Neural cell (in vitro differentiated cells): ENCODE measurements around the gene DPP9. TPM values are rescaled to one million over a fixed set of nuclear protein-coding genes. Genes with fewer than 3 reads are reported as not detected.

ENCODE experiments used
- H2AFZ ChIP-seq: fragments of 200-600, 300-800 bp; sonication (generic), shearing (Covaris generic); 2 replicates; pipeline ENCODE4 v1.6.0; 2014; ENCODE audit warnings: low read depth, mild to moderate bottlenecking, antibody characterized with exemption, low read length, moderate library complexity
- H3F3A ChIP-seq: fragments of 200-600 bp; shearing (Covaris generic); 2 replicates; pipeline ENCODE4 v1.6.1; 2016; ENCODE audit warnings: mild to moderate bottlenecking, moderate library complexity, mixed read lengths, antibody characterized with exemption, low read length; ENCODE audit not compliant: insufficient read depth, poor library complexity, severe bottlenecking
- H3K27ac ChIP-seq: fragments of 200-600, 300-800 bp; sonication (generic), shearing (Covaris generic); 2 replicates; pipeline ENCODE4 v1.5.1; 2014; ENCODE audit warnings: mild to moderate bottlenecking, low read length, moderate library complexity
- H3K27me3 ChIP-seq: fragments of 300-800, 200-600 bp; sonication (generic), shearing (Covaris generic); 2 replicates; pipeline ENCODE4 v1.6.0; 2014; ENCODE audit warnings: mild to moderate bottlenecking, low read depth, low read length, moderate library complexity; ENCODE audit not compliant: insufficient read depth
- H3K36me3 ChIP-seq: fragments of 300-800, 200-600 bp; sonication (generic), shearing (Covaris generic); 2 replicates; pipeline ENCODE4 v1.5.1; 2014; ENCODE audit warnings: mild to moderate bottlenecking, antibody characterized with exemption, low read length, moderate library complexity; ENCODE audit not compliant: insufficient read depth
- H3K4me2 ChIP-seq: fragments of 300-800, 200-600 bp; sonication (generic), shearing (Covaris generic); 2 replicates; pipeline ENCODE4 v1.6.0; 2014; ENCODE audit warnings: mild to moderate bottlenecking, low read length
- H3K4me3 ChIP-seq: fragments of 300-800, 200-600 bp; sonication (generic), shearing (Covaris generic); 2 replicates; pipeline ENCODE4 v1.5.1; 2014; ENCODE audit warnings: mild to moderate bottlenecking, low read length, moderate library complexity
- H3K79me2 ChIP-seq: fragments of 200-600 bp; shearing (Covaris generic); replicated peaks from 2 replicates; pipeline ENCODE4 v1.6.0; 2014; ENCODE audit warnings: mild to moderate bottlenecking, low read length, moderate library complexity; ENCODE audit not compliant: insufficient read depth
- H3K9ac ChIP-seq: fragments of 300-800, 200-600 bp; sonication (generic), shearing (Covaris generic); 2 replicates; pipeline ENCODE4 v1.6.1; 2016; ENCODE audit warnings: mild to moderate bottlenecking, low read length, mixed read lengths
- H3K9me2 ChIP-seq: fragments of 200-600 bp; shearing (Covaris generic); 2 replicates; pipeline ENCODE4 v1.6.1; 2016; ENCODE audit warnings: mild to moderate bottlenecking, low read length, mixed read lengths; ENCODE audit not compliant: insufficient read depth
- H3K9me3 ChIP-seq: fragments of 200-600, 300-800 bp; sonication (generic), shearing (Covaris generic); 2 replicates; pipeline ENCODE4 v1.6.1; 2016; ENCODE audit warnings: mild to moderate bottlenecking, mixed run types, low read length, moderate library complexity, mixed read lengths
- H4K20me1 ChIP-seq: fragments of 200-600 bp; shearing (Covaris generic); 2 replicates; pipeline ENCODE4 v1.6.1; 2016; ENCODE audit warnings: mild to moderate bottlenecking, mixed run types; ENCODE audit not compliant: insufficient read depth
- EP300 ChIP-seq: fragments of 450-650 bp; conservative IDR thresholded peaks from 2 replicates; pipeline ENCODE4 v1.6.1; 2014; ENCODE audit warnings: antibody characterized with exemption, mild to moderate bottlenecking, moderate library complexity; ENCODE audit not compliant: poor library complexity, severe bottlenecking
- EZH2 ChIP-seq: fragments of 200-600, 300-800 bp; shearing (Covaris generic), sonication (generic); IDR thresholded peaks from 2 replicates; pipeline ENCODE4 v1.6.1; 2014; ENCODE audit warnings: antibody characterized with exemption, low read length, borderline replicate concordance, mild to moderate bottlenecking; ENCODE audit not compliant: insufficient read depth, poor library complexity, severe bottlenecking
- MXI1 ChIP-seq: fragments of 450-650 bp; conservative IDR thresholded peaks from 2 replicates; pipeline ENCODE4 v1.6.1; 2014; ENCODE audit warnings: antibody characterized with exemption, mild to moderate bottlenecking; ENCODE audit not compliant: poor library complexity, severe bottlenecking
- POLR2AphosphoS5 ChIP-seq: IDR thresholded peaks from 2 replicates; pipeline ENCODE4 v1.6.1; 2012
- RAD21 ChIP-seq: fragments of 450-650 bp; conservative IDR thresholded peaks from 2 replicates; pipeline ENCODE4 v1.6.1; 2014; ENCODE audit warnings: antibody characterized with exemption, mild to moderate bottlenecking, moderate library complexity
- SMC3 ChIP-seq: fragments of 450-650 bp; conservative IDR thresholded peaks from 2 replicates; pipeline ENCODE4 v1.6.1; 2014; ENCODE audit warnings: antibody characterized with exemption, mild to moderate bottlenecking, moderate library complexity; ENCODE audit not compliant: poor library complexity
- TAF1 ChIP-seq: IDR thresholded peaks from 2 replicates; pipeline ENCODE4 v1.6.1; 2012; ENCODE audit warnings: low read depth
- polyA plus RNA-seq: library from polyadenylated mRNA; depleted of rRNA; stranded (reverse); fragments of >200 nt; gene quantifications from 2 replicates; pipeline ENCODE4 v1.2.3, GENCODE V29; 2014
- TF ChIP-seq, protein P1 (sequence below): IDR thresholded peaks from 2 replicates; pipeline ENCODE4 v1.6.1; 2012; ENCODE audit warnings: borderline replicate concordance
- TF ChIP-seq, protein P2 (sequence below): fragments of 450-650 bp; IDR thresholded peaks from 2 replicates; pipeline ENCODE4 v1.5.1; 2014; ENCODE audit warnings: antibody characterized with exemption, mild to moderate bottlenecking, moderate library complexity; ENCODE audit not compliant: poor library complexity, severe bottlenecking

Gene DPP9
- polyA plus RNA-seq, 1 donor from 2014 or later = 11.7 TPM

DNA sequence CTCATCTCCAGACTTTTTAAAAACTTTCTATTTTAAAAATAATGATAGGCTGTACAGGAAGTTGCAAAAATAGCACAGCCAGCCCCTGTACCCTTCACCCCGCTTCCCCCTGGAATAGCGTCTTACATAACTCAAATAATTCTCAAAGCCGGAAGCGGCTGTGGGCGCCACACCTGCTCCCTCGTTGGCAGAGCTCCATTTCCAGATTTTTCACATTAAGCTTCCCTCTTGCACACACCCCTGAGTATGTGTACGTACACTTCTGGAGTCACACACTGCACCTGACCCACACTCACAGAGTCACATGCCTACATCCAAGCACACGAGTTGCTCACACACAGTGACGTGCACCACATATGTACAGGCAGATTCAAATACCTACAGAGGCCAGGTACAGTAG is 24.9 kb upstream of the DPP9 start:
- Histone ChIP-seq H4K20me1 (no peaks in the 10 kb centered on the region), H3K27me3 (no peaks in the 10 kb centered on the region), H3K9me3 (no peaks in the 10 kb centered on the region), H3K27ac (peak overlapping the region; percentile 90), H3K79me2 (no peaks in the 10 kb centered on the region), H3K4me2 (no peak overlapping the region), H3F3A (no peaks in the 10 kb centered on the region), H2AFZ (no peak overlapping the region), H3K9ac (peak overlapping the region; percentile 62), H3K36me3 (no peaks in the 10 kb centered on the region), H3K9me2 (no peaks in the 10 kb centered on the region), H3K4me3 (no peak overlapping the region)
- no peak for TF ChIP-seq MXI1
- no peak for TF ChIP-seq POLR2AphosphoS5
- no peak for TF ChIP-seq EZH2
- TF ChIP-seq SMC3 = no peak

DNA sequence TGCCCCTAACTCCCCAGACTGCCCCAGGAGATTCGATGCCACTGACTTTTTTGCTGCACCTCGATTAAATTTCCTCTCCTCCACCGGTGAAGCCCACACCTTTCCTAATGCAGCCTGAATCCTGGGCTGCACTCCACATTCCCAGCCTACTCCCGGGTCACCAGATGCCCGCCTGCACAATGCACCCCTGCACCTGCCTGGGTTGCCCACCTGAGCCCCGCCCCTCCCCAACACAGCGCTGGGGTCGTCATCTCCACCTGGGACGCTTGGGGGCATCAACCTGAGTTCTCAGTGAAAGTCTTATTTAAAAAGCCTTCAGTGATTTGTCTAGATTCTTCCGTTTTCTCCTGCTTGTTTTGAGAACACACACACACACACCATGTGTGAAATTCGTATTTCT is 24.5 kb upstream of the DPP9 start:
- TF ChIP-seq, protein P1, sequence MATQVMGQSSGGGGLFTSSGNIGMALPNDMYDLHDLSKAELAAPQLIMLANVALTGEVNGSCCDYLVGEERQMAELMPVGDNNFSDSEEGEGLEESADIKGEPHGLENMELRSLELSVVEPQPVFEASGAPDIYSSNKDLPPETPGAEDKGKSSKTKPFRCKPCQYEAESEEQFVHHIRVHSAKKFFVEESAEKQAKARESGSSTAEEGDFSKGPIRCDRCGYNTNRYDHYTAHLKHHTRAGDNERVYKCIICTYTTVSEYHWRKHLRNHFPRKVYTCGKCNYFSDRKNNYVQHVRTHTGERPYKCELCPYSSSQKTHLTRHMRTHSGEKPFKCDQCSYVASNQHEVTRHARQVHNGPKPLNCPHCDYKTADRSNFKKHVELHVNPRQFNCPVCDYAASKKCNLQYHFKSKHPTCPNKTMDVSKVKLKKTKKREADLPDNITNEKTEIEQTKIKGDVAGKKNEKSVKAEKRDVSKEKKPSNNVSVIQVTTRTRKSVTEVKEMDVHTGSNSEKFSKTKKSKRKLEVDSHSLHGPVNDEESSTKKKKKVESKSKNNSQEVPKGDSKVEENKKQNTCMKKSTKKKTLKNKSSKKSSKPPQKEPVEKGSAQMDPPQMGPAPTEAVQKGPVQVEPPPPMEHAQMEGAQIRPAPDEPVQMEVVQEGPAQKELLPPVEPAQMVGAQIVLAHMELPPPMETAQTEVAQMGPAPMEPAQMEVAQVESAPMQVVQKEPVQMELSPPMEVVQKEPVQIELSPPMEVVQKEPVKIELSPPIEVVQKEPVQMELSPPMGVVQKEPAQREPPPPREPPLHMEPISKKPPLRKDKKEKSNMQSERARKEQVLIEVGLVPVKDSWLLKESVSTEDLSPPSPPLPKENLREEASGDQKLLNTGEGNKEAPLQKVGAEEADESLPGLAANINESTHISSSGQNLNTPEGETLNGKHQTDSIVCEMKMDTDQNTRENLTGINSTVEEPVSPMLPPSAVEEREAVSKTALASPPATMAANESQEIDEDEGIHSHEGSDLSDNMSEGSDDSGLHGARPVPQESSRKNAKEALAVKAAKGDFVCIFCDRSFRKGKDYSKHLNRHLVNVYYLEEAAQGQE = no peak
- TF ChIP-seq EZH2 = no peak
- no peak for TF ChIP-seq POLR2AphosphoS5
- TF ChIP-seq MXI1 = no peak
- TF ChIP-seq EP300 = no peak
- TF ChIP-seq, protein P2, sequence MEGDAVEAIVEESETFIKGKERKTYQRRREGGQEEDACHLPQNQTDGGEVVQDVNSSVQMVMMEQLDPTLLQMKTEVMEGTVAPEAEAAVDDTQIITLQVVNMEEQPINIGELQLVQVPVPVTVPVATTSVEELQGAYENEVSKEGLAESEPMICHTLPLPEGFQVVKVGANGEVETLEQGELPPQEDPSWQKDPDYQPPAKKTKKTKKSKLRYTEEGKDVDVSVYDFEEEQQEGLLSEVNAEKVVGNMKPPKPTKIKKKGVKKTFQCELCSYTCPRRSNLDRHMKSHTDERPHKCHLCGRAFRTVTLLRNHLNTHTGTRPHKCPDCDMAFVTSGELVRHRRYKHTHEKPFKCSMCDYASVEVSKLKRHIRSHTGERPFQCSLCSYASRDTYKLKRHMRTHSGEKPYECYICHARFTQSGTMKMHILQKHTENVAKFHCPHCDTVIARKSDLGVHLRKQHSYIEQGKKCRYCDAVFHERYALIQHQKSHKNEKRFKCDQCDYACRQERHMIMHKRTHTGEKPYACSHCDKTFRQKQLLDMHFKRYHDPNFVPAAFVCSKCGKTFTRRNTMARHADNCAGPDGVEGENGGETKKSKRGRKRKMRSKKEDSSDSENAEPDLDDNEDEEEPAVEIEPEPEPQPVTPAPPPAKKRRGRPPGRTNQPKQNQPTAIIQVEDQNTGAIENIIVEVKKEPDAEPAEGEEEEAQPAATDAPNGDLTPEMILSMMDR = no peak
- no peak for TF ChIP-seq SMC3
- no peak for TF ChIP-seq TAF1
- TF ChIP-seq RAD21 = no peak
- Histone ChIP-seq H3K27me3 (no peaks in the 10 kb centered on the region), H3K4me3 (no peak overlapping the region), H3K9ac (peak overlapping the region; percentile 20), H3K9me3 (no peaks in the 10 kb centered on the region), H3K9me2 (no peaks in the 10 kb centered on the region), H3F3A (no peaks in the 10 kb centered on the region), H4K20me1 (no peaks in the 10 kb centered on the region), H3K36me3 (no peaks in the 10 kb centered on the region), H3K4me2 (no peak overlapping the region), H3K79me2 (no peaks in the 10 kb centered on the region), H2AFZ (no peak overlapping the region), H3K27ac (peak overlapping the region; percentile 8)
